GM19035 (cell line): ENCODE measurements around the gene FAM131C.

ENCODE experiments used
- ATAC-seq: cut with Tn5 transposase; IDR thresholded peaks from one replicate; pipeline ENCODE4 v1.9.1; 2021; ENCODE audit not compliant: unreplicated experiment

Gene FAM131C, protein sequence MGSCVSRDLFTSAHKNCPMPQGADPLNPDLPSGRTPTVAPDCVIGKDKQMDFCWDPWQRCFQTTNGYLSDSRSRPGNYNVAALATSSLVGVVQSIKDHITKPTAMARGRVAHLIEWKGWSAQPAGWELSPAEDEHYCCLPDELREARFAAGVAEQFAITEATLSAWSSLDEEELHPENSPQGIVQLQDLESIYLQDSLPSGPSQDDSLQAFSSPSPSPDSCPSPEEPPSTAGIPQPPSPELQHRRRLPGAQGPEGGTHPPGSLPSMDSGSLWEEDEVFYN

GRCh38 chr1:16073490-16074119, at the start of gene FAM131C:
FAM131C (minus strand) TSS chr1:16073651; CDS start chr1:16073442, 209 bp downstream.
- ATAC-seq, result no peak

- ATAC-seq, result no peak
These were observed 49.5 kb upstream of the FAM131C start for GRCh38 chr1:16122916-16123315.

DNA sequence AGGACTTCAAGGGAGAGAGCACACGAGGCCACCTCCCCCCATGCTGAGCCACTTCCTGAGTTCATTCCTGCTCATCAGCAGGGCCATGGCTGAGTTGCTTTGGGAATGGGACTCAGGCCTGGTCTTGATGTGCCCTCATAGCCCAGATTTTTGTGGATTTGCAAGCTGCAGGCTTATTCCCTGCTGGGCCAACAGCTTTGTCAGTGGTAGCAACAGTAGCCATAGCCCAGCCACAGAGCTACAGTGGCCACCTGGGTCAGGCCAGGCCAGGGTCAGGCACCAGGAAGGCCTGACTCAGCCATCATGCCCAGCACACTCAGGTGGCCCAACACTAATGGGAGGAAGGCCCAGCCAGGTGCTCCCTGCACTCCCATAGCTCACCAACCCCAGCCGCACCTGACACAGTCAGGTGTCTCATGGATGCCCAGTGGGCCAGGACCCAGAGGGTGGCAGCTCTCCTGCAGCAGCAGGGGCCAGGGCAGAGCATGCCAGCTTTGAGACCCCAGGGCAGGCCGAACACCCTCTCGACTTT, 49.0 kb upstream of the FAM131C start:
- ATAC-seq, result no peak

DNA sequence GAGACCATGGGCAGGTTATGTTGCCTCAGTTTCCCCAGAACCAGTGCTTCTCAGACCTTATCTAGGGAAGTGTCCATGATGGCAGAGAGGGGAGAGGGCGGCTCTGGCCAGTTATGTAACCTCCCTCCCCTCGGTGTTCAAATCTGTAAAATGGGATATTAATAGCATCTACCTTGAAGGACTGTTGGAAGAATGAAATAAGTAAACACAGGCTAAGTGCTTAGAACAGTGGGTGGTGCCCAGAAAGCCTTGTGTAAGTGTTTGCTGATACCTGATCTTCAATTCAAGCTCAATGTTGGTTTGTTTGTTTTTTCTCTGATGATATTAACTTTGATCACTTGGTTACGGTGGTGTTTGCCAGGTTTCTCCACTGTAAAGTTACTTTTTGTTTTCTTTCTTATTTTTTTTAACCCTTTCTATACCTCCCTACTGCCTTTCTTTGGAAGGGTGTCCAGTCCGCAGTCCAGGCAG, 47.5 kb upstream of the FAM131C start:
- no peak for ATAC-seq

DNA sequence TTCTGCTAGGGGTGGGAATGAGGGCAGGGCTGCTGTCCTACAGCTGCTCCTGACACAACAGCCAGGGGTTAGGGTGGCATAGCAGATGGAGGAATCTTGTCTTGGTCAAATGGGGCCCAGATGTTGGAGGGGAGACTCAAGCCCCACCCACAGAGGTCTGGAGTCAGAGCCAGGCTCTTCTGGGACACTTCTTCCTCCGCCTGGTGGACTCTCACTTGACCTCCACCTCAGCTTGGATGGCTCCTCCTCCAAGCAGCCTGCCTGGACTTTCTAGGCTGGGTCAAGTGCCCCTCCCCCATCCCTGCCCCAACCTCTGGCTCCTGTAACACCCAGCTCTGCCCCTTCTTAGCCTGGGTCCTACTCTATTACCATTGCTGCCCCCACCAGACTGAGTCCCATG, 47.0 kb upstream of the FAM131C start:
- no peak for ATAC-seq

- no peak for ATAC-seq
These were observed 46.5 kb upstream of the FAM131C start for GRCh38 chr1:16119926-16120325.

- ATAC-seq, result no peak
These were observed 46.1 kb upstream of the FAM131C start for GRCh38 chr1:16119504-16119903.

DNA sequence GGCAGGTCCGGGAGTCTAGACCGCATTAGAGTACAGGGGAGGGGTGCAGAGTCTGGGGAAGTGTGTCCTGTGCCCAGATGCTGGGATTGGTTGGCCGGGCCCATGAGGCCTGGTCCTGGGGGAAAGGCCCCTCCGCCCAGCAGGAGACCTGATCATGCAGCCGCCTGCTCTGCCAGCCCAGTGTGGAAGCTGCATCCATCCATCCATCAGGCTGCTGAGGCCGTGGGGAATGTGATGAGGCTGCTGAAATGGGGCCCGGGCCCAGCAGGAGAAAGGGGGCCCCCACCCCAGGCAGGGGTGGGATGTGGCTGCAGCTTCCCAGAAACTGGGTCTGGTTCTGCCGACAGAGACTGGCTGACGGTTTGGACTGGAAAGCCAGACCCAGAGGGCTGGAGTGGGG, 45.3 kb upstream of the FAM131C start:
- no peak for ATAC-seq

GRCh38 chr1:16117936-16118335, 44.5 kb upstream of the FAM131C start:
- ATAC-seq, result no peak

DNA sequence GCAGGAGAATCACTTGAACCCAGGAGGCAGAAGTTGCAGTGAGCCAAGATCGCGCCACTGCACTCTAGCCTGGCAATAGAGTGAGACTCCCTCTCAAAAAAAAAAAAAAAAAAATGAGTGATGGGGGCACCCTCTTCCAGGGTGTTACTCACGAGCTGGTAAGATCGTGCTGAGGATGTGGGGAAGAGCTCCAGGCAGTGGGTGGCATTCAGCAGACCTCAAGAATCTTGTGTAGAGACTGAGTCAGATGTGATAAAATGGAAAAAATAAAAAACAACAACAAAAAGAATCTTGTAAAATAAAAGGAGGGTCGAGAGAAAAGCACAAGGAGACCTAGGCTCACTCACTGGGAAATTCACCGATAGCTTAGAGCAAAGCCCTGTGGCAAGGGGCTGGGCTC, 43.9 kb upstream of the FAM131C start:
- no peak for ATAC-seq

DNA sequence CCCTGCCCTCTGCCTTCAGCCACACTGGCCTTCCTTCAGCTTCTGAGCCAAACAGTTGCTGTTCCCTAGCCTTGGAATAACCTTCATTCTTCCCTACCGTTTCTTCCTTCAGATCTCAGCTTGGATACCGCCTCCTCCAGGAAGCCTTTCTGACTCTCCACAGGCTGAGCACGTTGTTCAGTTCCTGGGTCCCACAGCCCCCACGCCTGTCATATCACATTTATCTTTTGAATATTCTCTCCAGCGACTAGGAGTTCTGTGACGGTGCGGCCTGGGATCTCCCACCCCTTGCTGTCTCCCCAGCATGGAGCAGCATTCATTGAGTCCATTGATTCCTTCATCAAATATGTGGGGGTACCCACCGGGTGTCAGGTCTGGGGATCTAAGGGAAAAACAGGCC, 43.2 kb upstream of the FAM131C start:
- no peak for ATAC-seq

DNA sequence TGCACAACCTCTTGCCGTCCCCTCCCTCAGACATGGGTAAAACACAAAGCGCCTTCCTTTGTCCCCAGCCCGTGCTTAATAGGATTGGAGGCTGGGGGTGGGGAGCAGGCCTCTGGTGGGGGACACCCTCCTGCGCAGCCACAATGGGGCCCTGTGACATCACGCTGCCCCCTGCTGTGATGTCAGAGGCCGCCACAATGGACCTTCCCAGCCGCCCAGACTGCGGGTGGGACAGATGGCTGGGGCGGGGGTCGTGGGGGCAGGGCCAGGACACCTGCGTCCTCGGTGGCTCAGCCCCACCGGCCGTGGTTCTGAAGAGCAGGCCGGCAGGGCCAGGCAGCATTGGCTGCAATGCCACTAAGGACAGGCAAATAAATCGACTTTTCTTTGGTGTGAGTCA, 42.6 kb upstream of the FAM131C start:
- ATAC-seq, result no peak

DNA sequence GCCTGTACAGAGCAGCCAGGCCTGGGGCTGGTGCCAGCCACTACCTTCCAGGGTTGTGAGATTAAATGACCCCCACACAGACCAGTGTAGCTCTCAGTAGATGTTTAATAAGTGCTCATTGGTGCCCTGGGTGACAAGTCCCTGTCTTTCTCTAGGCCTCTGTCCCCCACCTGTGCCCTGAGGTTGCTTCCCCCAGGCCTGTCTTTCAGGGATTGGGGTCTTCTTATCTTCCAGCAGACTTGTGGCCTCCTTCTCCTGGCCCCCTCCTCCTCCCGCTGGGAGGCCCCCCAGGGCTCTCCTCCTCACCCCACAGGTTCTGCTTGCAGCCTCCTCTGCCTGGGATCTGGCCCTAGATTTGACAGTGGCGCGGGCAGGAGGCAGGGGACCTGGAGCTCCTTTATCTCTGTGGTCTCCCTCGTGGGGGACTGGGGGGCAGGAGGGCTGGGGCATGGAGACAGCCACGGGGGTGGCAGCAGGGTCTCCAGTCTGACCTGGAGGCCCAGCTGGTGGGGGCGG, 42.1 kb upstream of the FAM131C start:
- no peak for ATAC-seq

GRCh38 chr1:16114527-16115467, 41.3 kb upstream of the FAM131C start:
- ATAC-seq, result no peak

DNA sequence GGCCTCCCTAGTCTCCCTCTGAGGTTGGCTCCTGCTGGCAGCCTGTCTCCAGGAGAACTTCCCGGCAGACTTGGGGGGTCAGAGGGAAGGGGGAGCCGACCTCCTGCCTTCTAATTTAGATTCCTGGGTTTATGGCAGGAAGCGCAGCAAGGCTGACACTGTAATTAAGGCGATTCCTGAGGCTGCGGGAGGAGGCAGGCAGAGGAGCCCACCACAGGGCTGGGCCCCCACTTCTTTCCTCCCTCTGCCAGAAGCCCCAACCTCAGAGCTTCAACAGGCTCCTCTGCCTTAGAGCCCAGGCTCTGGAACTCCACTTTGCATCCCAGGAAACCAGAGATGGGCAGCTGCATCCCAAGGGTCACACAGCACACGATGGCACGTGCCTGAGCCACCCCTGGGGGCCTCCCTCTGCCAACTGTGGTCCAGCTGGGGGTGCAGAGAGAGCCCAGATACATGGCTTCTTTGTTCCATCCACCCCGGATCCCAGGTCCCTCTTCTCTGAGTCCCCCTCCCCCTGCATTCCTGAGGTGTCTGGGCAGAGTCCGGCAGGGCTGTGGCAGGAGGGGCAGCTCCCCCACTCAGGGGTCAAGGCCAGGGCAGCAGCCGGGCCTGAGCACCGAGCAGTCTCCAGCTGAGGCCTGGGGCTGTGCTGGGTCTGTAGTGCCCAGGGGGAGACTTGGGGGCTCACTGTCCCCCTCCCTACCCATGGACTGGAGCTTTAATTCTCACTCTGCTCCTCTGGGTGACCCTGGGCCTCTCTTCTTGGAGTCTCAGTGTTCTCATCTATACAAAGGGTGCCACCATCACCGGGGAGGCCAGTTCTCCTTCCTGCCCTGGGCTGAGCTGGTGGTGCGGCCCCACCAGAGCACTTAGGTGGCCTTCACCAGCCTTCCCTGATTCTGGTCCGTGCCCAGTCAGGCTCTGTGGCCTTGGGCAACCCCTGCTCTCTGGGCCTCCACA, 39.4 kb upstream of the FAM131C start:
- ATAC-seq, result no peak

DNA sequence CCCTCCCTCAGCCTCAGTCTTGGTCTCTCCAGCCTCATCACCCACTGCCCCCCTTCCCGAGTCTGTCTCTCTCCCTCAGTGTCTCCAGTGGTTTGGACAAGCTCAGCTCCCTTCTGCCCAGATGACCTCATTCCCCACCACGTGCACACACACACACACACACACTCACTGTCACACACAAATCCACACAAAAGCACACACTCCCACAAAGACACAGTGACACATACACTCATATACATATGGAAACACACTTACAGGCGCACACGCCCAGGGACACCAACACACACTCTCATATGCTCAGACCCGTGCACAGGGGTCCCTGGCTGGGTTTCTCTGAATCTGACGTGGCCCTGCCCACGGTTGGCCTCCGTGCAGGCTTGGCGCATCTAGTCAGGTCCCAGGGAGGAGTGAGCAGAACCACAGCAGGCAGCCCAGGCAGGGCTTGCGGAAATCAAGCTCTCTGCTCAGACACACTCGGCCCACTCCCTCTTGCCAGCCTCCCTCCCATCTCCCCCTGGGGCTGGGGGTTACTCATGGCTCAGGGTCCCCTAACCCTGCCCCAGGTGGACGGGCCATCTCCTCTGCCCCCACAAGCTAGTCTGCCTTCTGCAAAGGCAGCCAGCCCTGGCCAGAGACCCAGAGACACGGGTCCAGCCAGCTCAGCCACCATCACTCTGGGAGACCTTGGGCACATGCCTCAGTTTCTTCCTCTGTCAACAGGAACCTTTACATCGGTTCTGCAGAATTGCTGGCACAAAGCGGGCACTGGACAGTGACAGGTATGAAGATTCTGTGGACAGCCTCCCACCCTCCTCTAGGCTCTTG, 38.5 kb upstream of the FAM131C start:
- ATAC-seq, result no peak

GRCh38 chr1:16110884-16111283, 37.4 kb upstream of the FAM131C start:
- ATAC-seq, result no peak

DNA sequence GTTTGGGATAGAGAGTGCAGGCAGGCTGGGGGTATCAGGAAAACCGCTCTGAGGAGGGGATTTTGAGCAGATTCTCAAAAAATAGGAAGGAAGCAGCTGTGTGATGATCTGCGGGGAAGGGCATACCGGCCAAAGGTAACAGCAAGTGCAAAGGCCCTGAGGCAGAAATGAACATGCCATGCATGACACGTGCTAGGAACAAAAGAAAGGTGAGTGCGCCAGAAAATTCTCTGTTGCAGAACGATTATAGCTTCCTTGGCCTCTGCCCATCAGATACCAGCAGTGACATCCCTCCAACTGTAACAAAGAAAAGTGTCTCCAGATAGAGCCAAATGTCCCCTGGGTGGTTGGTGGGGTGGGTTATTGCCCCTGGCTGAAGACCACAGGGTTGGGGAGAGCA, 37.0 kb upstream of the FAM131C start:
- no peak for ATAC-seq

DNA sequence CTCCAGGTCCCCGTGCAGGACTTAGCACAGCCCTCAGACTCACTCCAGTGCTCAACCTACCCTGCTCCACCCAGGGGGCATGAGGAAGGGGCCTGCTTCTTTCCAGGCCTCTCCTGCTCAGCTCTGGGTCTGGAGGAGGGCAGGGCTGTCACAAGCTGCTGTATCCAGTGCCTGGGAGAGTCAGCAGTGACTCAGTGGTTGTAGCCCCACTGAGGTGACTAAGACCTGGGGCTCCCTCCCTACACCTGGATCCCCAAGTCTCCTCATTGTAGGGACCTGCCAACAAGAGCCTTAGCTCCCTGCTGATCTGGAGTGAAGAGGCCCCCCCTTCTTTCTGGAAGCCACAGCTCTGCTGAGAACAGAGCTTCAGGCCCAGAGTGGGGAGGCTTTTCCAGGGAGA, 36.1 kb upstream of the FAM131C start:
- no peak for ATAC-seq
